Measurements from ENCODE around the gene ZNF438. TPM values are rescaled to one million over a fixed set of nuclear protein-coding genes. Genes with fewer than 3 reads are reported as not detected.

Gene ZNF438
- total and polyA plus RNA-seq, 4 donors = 7.8 to 19.2 (median 10.2) TPM

GRCh38 chr10:30996481-30997005 lies 35.1 kb downstream of the ZNF438 start:
- no peak for TF ChIP-seq CTCF (IDR thresholded peaks at IDR 0.05; ENCODE audit: control extremely low read depth, extremely low read depth)
- ATAC-seq (ENCODE audit: insufficient read depth, low FRiP score) (no peak), DNase-seq (no peak)
- Histone ChIP-seq H3K4me3 (no peak overlapping the region), H3K9ac (ENCODE audit: insufficient read depth in 1 of 2, low read length in 2 of 2) (no peak overlapping the region), H3K9me3 (ENCODE audit: control insufficient read depth in 4 of 4, insufficient read depth in 3 of 4, low read length in 3 of 4) (peaks cover 0 to 8% (median under 1%) of the 10 kb centered on the region in 4 donors), H3K27me3 (ENCODE audit: control insufficient read depth in 3 of 3, insufficient read depth in 3 of 3, low read length in 2 of 3) (no peaks in the 10 kb centered on the region), H3K4me1 (ENCODE audit: control insufficient read depth in 5 of 5, insufficient read depth in 5 of 5, low read length in 5 of 5) (peaks cover 0 to 17% (median 8%) of the 10 kb centered on the region in 5 donors), H3K36me3 (ENCODE audit: control insufficient read depth in 4 of 4, insufficient read depth in 4 of 4, low read length in 4 of 4) (peaks cover 0 to 1% (median 0%) of the 10 kb centered on the region in 4 donors), H3K27ac (ENCODE audit: low read depth in 1 of 2, low read length in 1 of 2) (no peak overlapping the region)

- Histone ChIP-seq H3K27me3 (ENCODE audit: control insufficient read depth in 3 of 3, insufficient read depth in 3 of 3, low read length in 2 of 3) (no peaks in the 10 kb centered on the region), H3K4me1 (ENCODE audit: control insufficient read depth in 5 of 5, insufficient read depth in 5 of 5, low read length in 5 of 5) (peaks cover 0 to 14% (median 8%) of the 10 kb centered on the region in 5 donors), H3K9me3 (ENCODE audit: control insufficient read depth in 4 of 4, insufficient read depth in 3 of 4, low read length in 3 of 4) (peaks cover 0 to 8% (median under 1%) of the 10 kb centered on the region in 4 donors), H3K36me3 (ENCODE audit: control insufficient read depth in 4 of 4, insufficient read depth in 4 of 4, low read length in 4 of 4) (peaks cover 0 to 1% (median 0%) of the 10 kb centered on the region in 4 donors), H3K9ac (ENCODE audit: insufficient read depth in 1 of 2, low read length in 2 of 2) (no peak overlapping the region), H3K27ac (ENCODE audit: low read depth in 1 of 2, low read length in 1 of 2) (no peak overlapping the region), H3K4me3 (no peak overlapping the region)
- DNase-seq (no peak), ATAC-seq (ENCODE audit: insufficient read depth, low FRiP score) (no peak)
- no peak for TF ChIP-seq CTCF (IDR thresholded peaks at IDR 0.05; ENCODE audit: control extremely low read depth, extremely low read depth)
- WGBS, 2 donors = 74 to 88% methylated on average over 3 of the region's 3 CpGs
Measured at GRCh38 chr10:30995081-30995770, 36.4 kb downstream of the ZNF438 start.

GRCh38 chr10:30993155-30993554 lies 38.5 kb downstream of the ZNF438 start:
- no peak for TF ChIP-seq CTCF (IDR thresholded peaks at IDR 0.05; ENCODE audit: control extremely low read depth, extremely low read depth)
- ATAC-seq (ENCODE audit: insufficient read depth, low FRiP score) = no peak
- no peak overlapping the region for H3K4me3 ChIP-seq
- peaks cover 0 to 1% (median 0%) of the 10 kb centered on the region in 4 donors for H3K36me3 ChIP-seq (ENCODE audit: control insufficient read depth in 4 of 4, insufficient read depth in 4 of 4, low read length in 4 of 4)
- H3K9me3 ChIP-seq (ENCODE audit: control insufficient read depth in 4 of 4, insufficient read depth in 3 of 4, low read length in 3 of 4) = peaks cover 0 to 8% (median 0%) of the 10 kb centered on the region in 4 donors
- no peak overlapping the region for H3K27ac ChIP-seq (ENCODE audit: low read depth in 1 of 2, low read length in 1 of 2)
- no peaks in the 10 kb centered on the region for H3K27me3 ChIP-seq (ENCODE audit: control insufficient read depth in 3 of 3, insufficient read depth in 3 of 3, low read length in 2 of 3)
- peaks cover 0 to 7% (median 5%) of the 10 kb centered on the region in 5 donors for H3K4me1 ChIP-seq (ENCODE audit: control insufficient read depth in 5 of 5, insufficient read depth in 5 of 5, low read length in 5 of 5)
- WGBS, 2 donors = 95 to 96% methylated on average over 1 of the region's 1 CpG
- no peak for DNase-seq
- H3K9ac ChIP-seq (ENCODE audit: insufficient read depth in 1 of 2, low read length in 2 of 2) = no peak overlapping the region

All from lung (tissue), 12 donors.